A204.1 (cell line): ENCODE data around the gene ELMOD3.
"Not testable (repeated sequence)": the region's sequence is repeated elsewhere in the genome, so short reads cannot be mapped to it uniquely, and the experiment has no call there.

Source experiments
- FAIRE-seq: peaks from 2 replicates; lab custom pipeline; 2012; peaks lifted over from hg19 to GRCh38; lab: Jason Lieb, UNC

The ELMOD3 gene

GRCh38 chr2:85376291-85377065 is 21.9 kb downstream of the ELMOD3 start:
- no peak for FAIRE-seq

GRCh38 chr2:85377083-85377482 is 22.5 kb downstream of the ELMOD3 start:
- FAIRE-seq, result no peak

- no peak for FAIRE-seq
These were observed 23.7 kb downstream of the ELMOD3 start for GRCh38 chr2:85378257-85378656.

- FAIRE-seq, result no peak
These were observed 25.5 kb downstream of the ELMOD3 start for GRCh38 chr2:85380048-85380447.

GRCh38 chr2:85383151-85383550 is 28.6 kb downstream of the ELMOD3 start:
- not testable (repeated sequence) for FAIRE-seq

- no peak for FAIRE-seq
These were observed 29.3 kb downstream of the ELMOD3 start for GRCh38 chr2:85383850-85384249.

GRCh38 chr2:85385746-85386145 is 31.2 kb downstream of the ELMOD3 start:
- no peak for FAIRE-seq

- no peak for FAIRE-seq
These were observed 33.2 kb downstream of the ELMOD3 start for GRCh38 chr2:85387754-85388153.

- FAIRE-seq, result no peak
These were observed 34.4 kb downstream of the ELMOD3 start for GRCh38 chr2:85388878-85389538.

- FAIRE-seq, result no peak
These were observed 36.5 kb downstream of the ELMOD3 start for GRCh38 chr2:85390941-85391669.

GRCh38 chr2:85393836-85394235 is 39.3 kb downstream of the ELMOD3 start:
- FAIRE-seq, result no peak

GRCh38 chr2:85394261-85394681 is 39.7 kb downstream of the ELMOD3 start:
- no peak for FAIRE-seq

GRCh38 chr2:85394976-85395375 is 40.4 kb downstream of the ELMOD3 start:
- FAIRE-seq, result no peak

GRCh38 chr2:85395912-85396475 is 41.4 kb downstream of the ELMOD3 start:
- FAIRE-seq, result no peak

GRCh38 chr2:85396531-85397470 is 42.2 kb downstream of the ELMOD3 start:
- no peak for FAIRE-seq

- FAIRE-seq, result no peak
These were observed 43.4 kb downstream of the ELMOD3 start for GRCh38 chr2:85397925-85398331.

GRCh38 chr2:85398426-85399182 is 44.0 kb downstream of the ELMOD3 start:
- FAIRE-seq, result no peak

- FAIRE-seq, result no peak
These were observed 44.5 kb downstream of the ELMOD3 start for GRCh38 chr2:85399183-85399455.

GRCh38 chr2:85400023-85400422 is 45.5 kb downstream of the ELMOD3 start:
- no peak for FAIRE-seq

GRCh38 chr2:85400541-85401463 is 46.2 kb downstream of the ELMOD3 start:
- no peak for FAIRE-seq
